ENCODE measurements around the gene C2CD2.

DNA sequence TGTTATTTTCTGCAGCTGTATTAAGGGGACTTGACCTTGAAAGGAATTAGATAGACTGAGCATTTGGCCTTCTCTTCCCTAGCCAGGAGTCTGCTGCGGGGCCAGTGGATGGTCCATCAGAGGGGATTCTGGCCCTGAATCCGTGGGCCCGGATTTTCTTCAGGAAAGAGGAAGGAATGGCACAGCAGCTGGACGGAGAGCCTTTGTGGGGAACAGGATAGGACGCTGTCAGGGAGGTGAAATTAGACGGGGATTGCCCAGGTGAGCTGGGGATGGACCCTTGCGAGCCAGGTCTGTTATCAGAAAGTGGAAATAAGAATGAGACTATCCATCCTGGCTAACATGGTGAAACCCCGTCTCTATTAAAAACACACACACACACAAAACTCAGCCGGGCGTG, 1.7 kb upstream of the C2CD2 start:
- TF ChIP-seq, protein P1, sequence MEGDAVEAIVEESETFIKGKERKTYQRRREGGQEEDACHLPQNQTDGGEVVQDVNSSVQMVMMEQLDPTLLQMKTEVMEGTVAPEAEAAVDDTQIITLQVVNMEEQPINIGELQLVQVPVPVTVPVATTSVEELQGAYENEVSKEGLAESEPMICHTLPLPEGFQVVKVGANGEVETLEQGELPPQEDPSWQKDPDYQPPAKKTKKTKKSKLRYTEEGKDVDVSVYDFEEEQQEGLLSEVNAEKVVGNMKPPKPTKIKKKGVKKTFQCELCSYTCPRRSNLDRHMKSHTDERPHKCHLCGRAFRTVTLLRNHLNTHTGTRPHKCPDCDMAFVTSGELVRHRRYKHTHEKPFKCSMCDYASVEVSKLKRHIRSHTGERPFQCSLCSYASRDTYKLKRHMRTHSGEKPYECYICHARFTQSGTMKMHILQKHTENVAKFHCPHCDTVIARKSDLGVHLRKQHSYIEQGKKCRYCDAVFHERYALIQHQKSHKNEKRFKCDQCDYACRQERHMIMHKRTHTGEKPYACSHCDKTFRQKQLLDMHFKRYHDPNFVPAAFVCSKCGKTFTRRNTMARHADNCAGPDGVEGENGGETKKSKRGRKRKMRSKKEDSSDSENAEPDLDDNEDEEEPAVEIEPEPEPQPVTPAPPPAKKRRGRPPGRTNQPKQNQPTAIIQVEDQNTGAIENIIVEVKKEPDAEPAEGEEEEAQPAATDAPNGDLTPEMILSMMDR (IDR thresholded peaks at IDR 0.05): no peak
- no peak for TF ChIP-seq POLR2A (IDR thresholded peaks at IDR 0.05)

Data from tibial nerve (tissue), 3 donors.